KMS-11 (cell line): Measurements from ENCODE around the gene NKAIN2.

Source experiments
- H2AFZ ChIP-seq: fragments of 200-600 bp; sonication (generic); 2 replicates; pipeline ENCODE4 v1.6.1; 2016; ENCODE audit warnings: antibody characterized with exemption, mixed run types, low read depth
- H3K27ac ChIP-seq: fragments of 200-600 bp; sonication (generic); 2 replicates; pipeline ENCODE4 v1.6.1; 2016; ENCODE audit warnings: mild to moderate bottlenecking, mixed run types
- H3K27me3 ChIP-seq: fragments of 200-600 bp; sonication (generic); 2 replicates; pipeline ENCODE4 v1.6.1; 2017; ENCODE audit warnings: mild to moderate bottlenecking, low read depth, mixed run types, moderate library complexity; ENCODE audit not compliant: insufficient read depth
- H3K36me3 ChIP-seq: fragments of 200-600 bp; sonication (generic); 2 replicates; pipeline ENCODE4 v1.6.1; 2017; ENCODE audit warnings: mild to moderate bottlenecking, mixed run types; ENCODE audit not compliant: insufficient read depth
- H3K4me1 ChIP-seq: fragments of 200-600 bp; sonication (generic); 2 replicates; pipeline ENCODE4 v1.6.1; 2016; ENCODE audit warnings: mild to moderate bottlenecking, low read depth, mixed run types; ENCODE audit not compliant: poor library complexity, severe bottlenecking
- H3K4me2 ChIP-seq: fragments of 200-600 bp; sonication (generic); 2 replicates; pipeline ENCODE4 v1.7.0; 2016; ENCODE audit warnings: mild to moderate bottlenecking, mixed run types
- H3K4me3 ChIP-seq: fragments of 200-600 bp; sonication (generic); IDR thresholded peaks from 2 replicates; pipeline ENCODE4 v1.6.1; 2017; ENCODE audit warnings: low read depth, low read length, mixed read lengths; ENCODE audit not compliant: insufficient read depth
- H3K79me2 ChIP-seq: fragments of 200-600 bp; sonication (generic); 2 replicates; pipeline ENCODE4 v1.6.1; 2016; ENCODE audit warnings: low read depth, mixed run types; ENCODE audit not compliant: insufficient read depth
- H3K9ac ChIP-seq: fragments of 200-600 bp; sonication (generic); 2 replicates; pipeline ENCODE4 v1.6.1; 2016; ENCODE audit warnings: mild to moderate bottlenecking, mixed run types
- H4K20me1 ChIP-seq: fragments of 200-600 bp; sonication (generic); 2 replicates; pipeline ENCODE4 v1.6.1; 2016; ENCODE audit warnings: mild to moderate bottlenecking, mixed run types; ENCODE audit not compliant: insufficient read depth
- CTCF ChIP-seq: fragments of 200-600 bp; sonication (generic); conservative IDR thresholded peaks from 2 replicates; pipeline ENCODE4 v1.6.1; 2017; ENCODE audit warnings: low read depth, mild to moderate bottlenecking, antibody characterized with exemption, low read length, moderate library complexity, mixed read lengths

The NKAIN2 gene

GRCh38 chr6:124684621-124685020, 881.0 kb downstream of the NKAIN2 start:
- Histone ChIP-seq H3K4me2 (no peak overlapping the region), H2AFZ (no peak overlapping the region)

GRCh38 chr6:124688369-124688768, 884.7 kb downstream of the NKAIN2 start:
- Histone ChIP-seq H2AFZ (no peak overlapping the region), H3K79me2 (no peaks in the 10 kb centered on the region), H3K4me3 (no peak overlapping the region), H3K27me3 (no peaks in the 10 kb centered on the region), H3K4me1 (no peaks in the 10 kb centered on the region), H3K27ac (no peak overlapping the region), H3K36me3 (no peaks in the 10 kb centered on the region), H4K20me1 (no peaks in the 10 kb centered on the region), H3K4me2 (no peak overlapping the region), H3K9ac (no peak overlapping the region)
- TF ChIP-seq CTCF: no peak

More at GRCh38 chr6:124684621-124685020, 881.0 kb downstream of the NKAIN2 start:
- TF ChIP-seq CTCF: no peak
- Histone ChIP-seq H3K79me2 (no peaks in the 10 kb centered on the region), H4K20me1 (no peaks in the 10 kb centered on the region), H3K4me3 (no peak overlapping the region), H3K36me3 (no peaks in the 10 kb centered on the region), H3K9ac (no peak overlapping the region), H3K4me1 (no peaks in the 10 kb centered on the region), H3K27me3 (no peaks in the 10 kb centered on the region), H3K27ac (no peak overlapping the region)

- Histone ChIP-seq H3K27me3 (no peaks in the 10 kb centered on the region), H3K79me2 (no peaks in the 10 kb centered on the region), H3K4me1 (no peaks in the 10 kb centered on the region), H3K9ac (no peak overlapping the region), H3K36me3 (no peaks in the 10 kb centered on the region), H2AFZ (no peak overlapping the region), H3K27ac (no peak overlapping the region), H4K20me1 (no peaks in the 10 kb centered on the region), H3K4me2 (no peak overlapping the region), H3K4me3 (no peak overlapping the region)
- TF ChIP-seq CTCF: no peak
Observed at GRCh38 chr6:124694139-124694705, 890.6 kb downstream of the NKAIN2 start.

GRCh38 chr6:124699038-124699437, 895.4 kb downstream of the NKAIN2 start:
- no peak overlapping the region for H3K27ac ChIP-seq
- no peak overlapping the region for H3K9ac ChIP-seq
- H3K36me3 ChIP-seq: no peaks in the 10 kb centered on the region
- no peaks in the 10 kb centered on the region for H3K79me2 ChIP-seq
- no peak overlapping the region for H3K4me3 ChIP-seq
- no peak for TF ChIP-seq CTCF
- no peaks in the 10 kb centered on the region for H3K27me3 ChIP-seq
- H3K4me2 ChIP-seq: no peak overlapping the region
- H4K20me1 ChIP-seq: no peaks in the 10 kb centered on the region
- no peak overlapping the region for H2AFZ ChIP-seq
- H3K4me1 ChIP-seq: no peaks in the 10 kb centered on the region
